ENCODE results near the gene CASP6.
"Not testable (repeated sequence)": the region's sequence is repeated elsewhere in the genome, so short reads cannot be mapped to it uniquely, and the experiment has no call there.

CASP6 gene

DNA sequence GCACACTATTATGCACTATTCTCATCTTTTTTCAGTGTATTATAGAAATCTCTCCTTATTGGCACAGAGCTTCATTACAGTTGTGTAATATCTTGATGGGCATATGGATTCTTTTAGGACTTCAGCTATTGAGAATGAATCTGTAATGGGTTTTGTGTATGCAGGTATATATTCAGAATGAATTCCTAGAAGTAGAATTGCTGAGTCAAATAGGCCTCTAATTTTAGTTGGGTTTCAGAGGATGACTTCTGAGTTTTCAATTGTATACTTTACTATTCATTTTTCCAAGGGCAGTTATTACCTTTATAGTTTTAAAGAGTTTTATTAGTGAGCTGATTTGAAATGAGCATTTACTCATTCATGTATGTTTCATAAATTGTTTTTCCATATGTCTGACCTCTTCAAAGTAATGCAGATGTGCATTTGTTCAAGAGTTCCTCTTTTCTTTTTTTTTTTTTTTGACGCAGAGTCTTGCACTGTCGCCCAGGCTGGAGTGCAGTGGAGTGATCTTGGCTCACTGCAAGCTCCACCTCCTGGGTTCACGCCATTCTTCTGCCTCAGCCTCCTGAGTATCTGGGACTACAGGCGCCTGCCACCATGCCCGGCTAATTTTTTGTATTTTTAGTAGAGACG is 19.5 kb downstream of the CASP6 start:
- DNase-seq (ENCODE audit: low read depth) = no peak
- TF ChIP-seq, protein P1, sequence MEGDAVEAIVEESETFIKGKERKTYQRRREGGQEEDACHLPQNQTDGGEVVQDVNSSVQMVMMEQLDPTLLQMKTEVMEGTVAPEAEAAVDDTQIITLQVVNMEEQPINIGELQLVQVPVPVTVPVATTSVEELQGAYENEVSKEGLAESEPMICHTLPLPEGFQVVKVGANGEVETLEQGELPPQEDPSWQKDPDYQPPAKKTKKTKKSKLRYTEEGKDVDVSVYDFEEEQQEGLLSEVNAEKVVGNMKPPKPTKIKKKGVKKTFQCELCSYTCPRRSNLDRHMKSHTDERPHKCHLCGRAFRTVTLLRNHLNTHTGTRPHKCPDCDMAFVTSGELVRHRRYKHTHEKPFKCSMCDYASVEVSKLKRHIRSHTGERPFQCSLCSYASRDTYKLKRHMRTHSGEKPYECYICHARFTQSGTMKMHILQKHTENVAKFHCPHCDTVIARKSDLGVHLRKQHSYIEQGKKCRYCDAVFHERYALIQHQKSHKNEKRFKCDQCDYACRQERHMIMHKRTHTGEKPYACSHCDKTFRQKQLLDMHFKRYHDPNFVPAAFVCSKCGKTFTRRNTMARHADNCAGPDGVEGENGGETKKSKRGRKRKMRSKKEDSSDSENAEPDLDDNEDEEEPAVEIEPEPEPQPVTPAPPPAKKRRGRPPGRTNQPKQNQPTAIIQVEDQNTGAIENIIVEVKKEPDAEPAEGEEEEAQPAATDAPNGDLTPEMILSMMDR (conservative IDR thresholded peaks at IDR 0.05; ENCODE audit: low read depth, low read length) = no peak
- no peak overlapping the region for H3K4me3 ChIP-seq (ENCODE audit: low read length)

DNA sequence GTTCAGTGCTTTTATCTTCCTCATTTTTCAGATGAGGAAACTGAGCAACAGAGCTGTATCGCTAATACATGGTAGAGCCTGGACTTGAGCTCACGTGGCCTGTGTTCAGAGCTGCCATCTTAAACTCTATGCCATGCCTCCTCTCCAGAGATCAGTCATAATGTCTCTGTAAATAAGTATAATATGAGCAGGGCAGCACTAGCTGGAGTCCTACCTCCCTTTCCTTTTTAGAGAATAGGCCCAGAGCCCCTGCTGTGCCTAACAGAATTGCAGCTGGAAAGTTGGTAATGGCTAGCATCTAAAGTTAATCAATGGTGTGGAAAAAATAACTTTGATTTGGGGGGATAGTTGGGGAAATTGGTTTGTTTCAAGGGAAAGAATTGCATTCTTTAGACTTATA is 20.4 kb downstream of the CASP6 start:
- no peak overlapping the region for H3K4me3 ChIP-seq (ENCODE audit: low read length)
- TF ChIP-seq, protein P1 (conservative IDR thresholded peaks at IDR 0.05; ENCODE audit: low read depth, low read length) = no peak
- DNase-seq (ENCODE audit: low read depth) = no peak

DNA sequence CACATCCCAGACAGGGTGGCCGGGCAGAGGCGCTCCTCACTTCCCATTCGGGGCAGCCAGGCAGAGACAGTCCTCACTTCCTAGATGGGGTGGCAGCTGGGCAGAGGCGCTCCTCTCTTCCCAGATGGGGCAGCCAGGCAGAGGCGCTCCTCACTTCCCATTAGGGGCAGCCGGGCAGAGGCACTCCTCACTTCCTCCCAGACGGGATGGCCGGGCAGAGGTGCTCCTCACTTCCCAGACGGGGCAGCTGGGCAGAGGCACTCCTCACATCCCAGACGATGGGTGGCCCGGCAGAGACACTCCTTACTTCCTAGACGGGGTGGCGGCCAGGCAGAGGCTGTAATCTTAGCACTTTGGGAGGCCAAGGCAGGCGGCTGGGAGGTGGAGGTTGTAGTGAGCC is 24.3 kb downstream of the CASP6 start:
- not testable (repeated sequence) for DNase-seq (ENCODE audit: low read depth)

DNA sequence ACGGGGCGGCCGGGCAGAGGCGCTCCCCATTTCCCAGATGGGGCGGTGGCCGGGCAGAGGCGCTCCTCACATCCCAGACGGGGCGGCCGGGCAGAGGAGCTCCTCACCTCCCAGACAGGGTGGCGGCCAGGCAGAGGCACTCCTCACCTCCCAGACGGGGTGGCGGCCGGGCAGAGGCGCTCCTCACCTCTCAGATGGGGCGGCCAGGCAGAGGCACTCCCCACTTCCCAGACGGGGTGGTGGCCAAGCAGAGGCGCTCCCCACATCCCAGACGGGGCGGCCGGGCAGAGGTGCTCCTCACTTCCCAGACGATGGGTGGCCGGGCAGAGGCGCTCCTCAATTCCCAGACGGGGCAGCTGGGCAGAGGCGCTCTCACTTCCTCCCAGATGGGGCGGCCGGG is 24.8 kb downstream of the CASP6 start:
- DNase-seq (ENCODE audit: low read depth); H3K4me3 ChIP-seq (ENCODE audit: low read length): not testable (repeated sequence)

More for the DNA sequence above, 24.3 kb downstream of the CASP6 start:
- not testable (repeated sequence) for H3K4me3 ChIP-seq (ENCODE audit: low read length)

DNA sequence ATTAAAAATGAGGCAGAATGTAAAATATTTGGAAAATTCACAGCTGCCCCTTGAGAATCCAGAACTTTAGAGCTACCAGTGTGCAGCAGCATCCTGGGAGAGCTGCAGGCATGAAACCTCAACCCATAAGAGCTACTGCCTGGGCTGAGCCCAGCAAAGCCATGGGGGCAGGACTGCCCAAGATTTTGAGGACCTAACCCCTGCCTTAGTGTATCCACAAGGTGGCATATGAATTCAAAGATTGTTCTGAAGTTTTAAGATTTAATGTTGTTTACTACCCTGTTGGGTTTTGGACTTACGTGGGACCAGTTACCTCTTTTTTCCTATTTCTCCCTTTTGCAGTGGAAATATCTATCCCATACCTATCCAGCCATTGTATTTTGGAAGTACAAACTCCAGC is 26.4 kb downstream of the CASP6 start:
- TF ChIP-seq, protein P1 (conservative IDR thresholded peaks at IDR 0.05; ENCODE audit: low read depth, low read length) = peak; percentile 12

DNA sequence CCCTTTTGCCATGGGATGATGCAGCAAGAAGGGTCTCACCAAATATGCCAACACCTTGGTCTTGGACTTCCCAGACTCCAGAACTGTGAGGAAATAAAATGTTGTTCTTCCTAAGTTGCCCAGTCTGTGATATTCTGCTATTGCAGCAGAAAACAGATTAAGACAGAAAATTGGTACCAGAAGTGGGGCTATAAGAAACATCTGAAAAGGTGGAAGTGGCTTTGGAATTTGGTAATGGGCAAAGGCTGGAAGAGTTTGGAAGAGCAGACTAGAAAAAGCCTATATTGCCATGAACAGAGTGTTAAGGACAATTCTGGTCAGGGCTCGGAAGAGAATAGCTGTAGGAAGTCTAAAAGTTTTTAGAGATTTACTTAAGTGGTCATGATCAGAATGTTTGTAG is 27.4 kb downstream of the CASP6 start:
- no peak for DNase-seq (ENCODE audit: low read depth)
- TF ChIP-seq, protein P1 (conservative IDR thresholded peaks at IDR 0.05; ENCODE audit: low read depth, low read length) = no peak

More for the DNA sequence above, 26.4 kb downstream of the CASP6 start:
- no peak for DNase-seq (ENCODE audit: low read depth)
- H3K4me3 ChIP-seq (ENCODE audit: low read length) = no peak overlapping the region

DNA sequence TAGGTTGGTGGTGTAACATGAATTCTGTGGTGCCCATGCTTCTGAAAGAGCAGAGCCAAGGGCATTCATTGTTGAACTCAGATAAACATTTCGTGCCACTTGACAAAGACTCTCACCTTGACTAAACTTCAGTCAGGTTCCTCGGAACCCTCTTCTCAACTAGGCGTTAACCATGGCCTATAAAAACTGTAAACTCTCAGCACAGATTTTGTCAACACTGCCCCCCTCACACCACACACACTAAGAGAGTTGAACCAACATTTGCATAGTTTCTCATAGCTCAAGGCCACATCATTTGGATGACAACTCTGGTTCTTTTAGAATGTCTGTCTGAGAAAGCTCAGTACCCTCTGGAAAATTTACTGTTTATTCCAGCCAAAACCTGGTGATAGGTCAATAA is 28.1 kb downstream of the CASP6 start:
- TF ChIP-seq, protein P1 (conservative IDR thresholded peaks at IDR 0.05; ENCODE audit: low read depth, low read length) = no peak
- DNase-seq (ENCODE audit: low read depth) = no peak
- H3K4me3 ChIP-seq (ENCODE audit: low read length) = no peak overlapping the region

More for the DNA sequence above, 27.4 kb downstream of the CASP6 start:
- no peak overlapping the region for H3K4me3 ChIP-seq (ENCODE audit: low read length)

DNA sequence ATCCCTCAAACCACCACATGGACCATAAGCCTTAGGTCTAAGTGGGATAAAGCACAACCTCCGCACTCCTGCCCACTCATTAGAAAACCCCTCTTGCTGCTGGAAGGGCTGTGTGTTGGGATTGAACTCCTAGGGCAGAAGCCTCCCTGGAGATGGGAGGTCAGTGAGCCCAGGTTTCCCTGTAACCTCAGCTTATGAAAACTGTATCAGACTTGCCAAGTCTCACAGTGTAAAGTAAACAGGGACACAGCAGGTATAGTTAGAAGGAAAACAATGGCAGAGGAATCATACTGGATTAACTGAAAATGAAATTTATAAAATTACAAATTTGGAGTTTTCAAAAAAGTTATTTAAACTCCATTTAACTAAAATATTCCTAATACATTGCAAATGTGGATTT is 29.9 kb downstream of the CASP6 start:
- H3K4me3 ChIP-seq (ENCODE audit: low read length) = no peak overlapping the region
- TF ChIP-seq, protein P1 (conservative IDR thresholded peaks at IDR 0.05; ENCODE audit: low read depth, low read length) = no peak
- DNase-seq (ENCODE audit: low read depth) = no peak
